ENCODE results near the gene NNMT. TPM values are rescaled to one million over a fixed set of nuclear protein-coding genes. Genes with fewer than 3 reads are reported as not detected.

NNMT gene
- total RNA-seq, 1 experiment from 2014 or later, result not detected

- H2AFZ ChIP-seq, result peak overlapping the region; percentile 58; the same call in 1 of the 2 replicates
- no peak overlapping the region for H3K27ac ChIP-seq
- no peaks in the 10 kb centered on the region for H3K9me2 ChIP-seq (ENCODE audit: insufficient read depth)
- no peak overlapping the region for H3K4me2 ChIP-seq
- BruUV-seq (replicated peaks), result no TSS peak
- TF ChIP-seq EZH2 (IDR thresholded peaks at IDR 0.05; ENCODE audit: low read depth) (no peak), CTCF (conservative IDR thresholded peaks at IDR 0.05) (no peak)
- H3K4me1 ChIP-seq (replicated peaks; ENCODE audit: insufficient read depth), result no peaks in the 10 kb centered on the region
- H3K27me3 ChIP-seq (ENCODE audit: insufficient read depth, low read depth), result no peaks in the 10 kb centered on the region; the same call in none of the 2 replicates
- intact Hi-C loops (cut with micrococcal nuclease; ENCODE audit: unreplicated experiment), result loop anchor here (10.0 kb wide), 1 partner anchor 242 kb away; no protein-coding TSS in a partner anchor
- no peaks in the 10 kb centered on the region for H3K79me2 ChIP-seq (ENCODE audit: low read depth)
- ChIA-PET CTCF (no interaction called here), POLR2A (ENCODE audit: unreplicated experiment) (no interaction called here)
- H3K4me3 ChIP-seq, result no peak overlapping the region
- no peaks in the 10 kb centered on the region for H3K9me3 ChIP-seq (ENCODE audit: insufficient read depth, low read depth)
- DNase-seq, result no peak
- no peaks in the 10 kb centered on the region for H4K20me1 ChIP-seq (ENCODE audit: insufficient read depth)
- no peaks in the 10 kb centered on the region for H3F3A ChIP-seq (ENCODE audit: insufficient read depth, low read depth)
- no peaks in the 10 kb centered on the region for H3K36me3 ChIP-seq (ENCODE audit: low read depth)
These were observed 46.8 kb downstream of the NNMT start for GRCh38 chr11:114343020-114343419.

- TF ChIP-seq CTCF (conservative IDR thresholded peaks at IDR 0.05), result no peak
- TF ChIP-seq EZH2 (IDR thresholded peaks at IDR 0.05; ENCODE audit: low read depth), result no peak
- Histone ChIP-seq H3K9me3 (ENCODE audit: insufficient read depth, low read depth) (no peaks in the 10 kb centered on the region), H3K4me3 (no peak overlapping the region), H2AFZ (peak overlapping the region; percentile 58; the same call in 1 of the 2 replicates), H3K4me1 (replicated peaks; ENCODE audit: insufficient read depth) (peaks cover 1% of the 10 kb centered on the region), H3K27ac (no peak overlapping the region), H4K20me1 (ENCODE audit: insufficient read depth) (no peaks in the 10 kb centered on the region), H3K9me2 (ENCODE audit: insufficient read depth) (no peaks in the 10 kb centered on the region), H3F3A (ENCODE audit: insufficient read depth, low read depth) (no peaks in the 10 kb centered on the region), H3K4me2 (no peak overlapping the region), H3K36me3 (ENCODE audit: low read depth) (no peaks in the 10 kb centered on the region), H3K79me2 (ENCODE audit: low read depth) (no peaks in the 10 kb centered on the region), H3K27me3 (ENCODE audit: insufficient read depth, low read depth) (no peaks in the 10 kb centered on the region; the same call in none of the 2 replicates)
- no TSS peak for BruUV-seq (replicated peaks)
- POLR2A ChIA-PET (ENCODE audit: unreplicated experiment), result no interaction called here
- DNase-seq, result no peak
- CTCF ChIA-PET, result no interaction called here
- intact Hi-C loops (cut with micrococcal nuclease; ENCODE audit: unreplicated experiment), result loop anchor here (10.0 kb wide), 1 partner anchor 241 kb away; no protein-coding TSS in a partner anchor
These were observed 47.3 kb downstream of the NNMT start for GRCh38 chr11:114343493-114343892.

GRCh38 chr11:114344494-114344893 is 48.3 kb downstream of the NNMT start:
- intact Hi-C loops (cut with micrococcal nuclease; ENCODE audit: unreplicated experiment), result loop anchor here (10.0 kb wide), 1 partner anchor 240 kb away; no protein-coding TSS in a partner anchor
- POLR2A ChIA-PET (ENCODE audit: unreplicated experiment), result no interaction called here
- BruUV-seq (replicated peaks), result no TSS peak
- Histone ChIP-seq H3K9me3 (ENCODE audit: insufficient read depth, low read depth) (no peaks in the 10 kb centered on the region), H3K4me1 (replicated peaks; ENCODE audit: insufficient read depth) (peaks cover 11% of the 10 kb centered on the region), H3F3A (ENCODE audit: insufficient read depth, low read depth) (0 out of 2 replicates have a peak, but pooled peaks cover 4% of the 10 kb centered on the region), H3K27me3 (ENCODE audit: insufficient read depth, low read depth) (no peaks in the 10 kb centered on the region), H3K4me3 (no peak overlapping the region), H3K27ac (no peak overlapping the region), H4K20me1 (ENCODE audit: insufficient read depth) (no peaks in the 10 kb centered on the region), H3K79me2 (ENCODE audit: low read depth) (no peaks in the 10 kb centered on the region), H2AFZ (no peak overlapping the region), H3K36me3 (ENCODE audit: low read depth) (no peaks in the 10 kb centered on the region), H3K9me2 (ENCODE audit: insufficient read depth) (no peaks in the 10 kb centered on the region), H3K4me2 (no peak overlapping the region)
- no peak for DNase-seq
- TF ChIP-seq EZH2 (IDR thresholded peaks at IDR 0.05; ENCODE audit: low read depth) (no peak), CTCF (conservative IDR thresholded peaks at IDR 0.05) (no peak)
- CTCF ChIA-PET, result no interaction called here

Measured in PC-9 (cell line).